Coronary artery (tissue), 2 donors: ENCODE results near the gene PLA1A.
"Not testable (repeated sequence)": the region's sequence is repeated elsewhere in the genome, so short reads cannot be mapped to it uniquely, and the experiment has no call there.

Experiments used
- DNase-seq: peaks from one replicate; pipeline ENCODE4 v3.0.0-alpha.2; 2017; ENCODE audit warnings: low spot score
- H3K27ac ChIP-seq, 2 donors: fragments of 200-600 bp; sonication (generic); one replicate each; pipeline ENCODE4 v1.5.1; 2016 to 2019
- H3K4me3 ChIP-seq: fragments of 200-600 bp; sonication (generic); 2 replicates; pipeline ENCODE4 v1.5.1; 2016; ENCODE audit warnings: mild to moderate bottlenecking, moderate library complexity
- TF ChIP-seq, protein P1 (sequence below): fragments of 200-600 bp; sonication (generic); IDR thresholded peaks from one replicate; pipeline ENCODE4 v1.5.1; 2019; ENCODE audit warnings: antibody characterized with exemption

The PLA1A gene

DNA sequence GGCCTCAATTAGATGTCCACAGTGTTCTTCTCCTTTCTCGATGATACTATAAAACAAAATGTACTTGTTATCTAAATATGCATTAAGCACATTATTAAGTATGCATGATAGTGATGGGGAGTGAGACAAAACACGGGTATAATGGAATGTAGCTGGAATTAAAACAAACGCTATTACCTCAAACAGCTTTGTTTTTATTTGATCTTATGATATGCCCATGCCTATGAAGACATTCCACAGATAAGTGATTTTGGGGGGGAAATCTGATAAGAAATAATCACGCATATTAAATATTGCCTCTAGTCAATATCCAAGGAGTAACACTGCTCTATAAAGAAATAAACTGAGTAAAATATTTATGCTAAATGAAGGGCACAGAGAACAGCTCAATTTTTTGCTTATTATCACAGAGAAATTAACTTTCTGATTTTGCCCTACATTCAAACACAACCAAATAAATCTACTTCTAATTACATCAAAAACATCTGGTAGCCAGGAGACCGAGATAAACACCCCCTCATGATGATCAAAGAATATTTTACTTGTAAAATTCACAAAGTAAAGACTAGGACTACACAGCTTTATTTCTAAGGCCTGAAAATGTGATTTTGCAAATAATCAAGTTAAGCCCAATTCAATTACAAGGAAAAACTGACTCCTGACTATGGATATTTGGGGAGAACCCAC, 77.6 kb downstream of the PLA1A start:
- peak overlapping the region in 1 of 2 donors; percentile 98 for H3K27ac ChIP-seq
- no peak for DNase-seq
- TF ChIP-seq, protein P1, sequence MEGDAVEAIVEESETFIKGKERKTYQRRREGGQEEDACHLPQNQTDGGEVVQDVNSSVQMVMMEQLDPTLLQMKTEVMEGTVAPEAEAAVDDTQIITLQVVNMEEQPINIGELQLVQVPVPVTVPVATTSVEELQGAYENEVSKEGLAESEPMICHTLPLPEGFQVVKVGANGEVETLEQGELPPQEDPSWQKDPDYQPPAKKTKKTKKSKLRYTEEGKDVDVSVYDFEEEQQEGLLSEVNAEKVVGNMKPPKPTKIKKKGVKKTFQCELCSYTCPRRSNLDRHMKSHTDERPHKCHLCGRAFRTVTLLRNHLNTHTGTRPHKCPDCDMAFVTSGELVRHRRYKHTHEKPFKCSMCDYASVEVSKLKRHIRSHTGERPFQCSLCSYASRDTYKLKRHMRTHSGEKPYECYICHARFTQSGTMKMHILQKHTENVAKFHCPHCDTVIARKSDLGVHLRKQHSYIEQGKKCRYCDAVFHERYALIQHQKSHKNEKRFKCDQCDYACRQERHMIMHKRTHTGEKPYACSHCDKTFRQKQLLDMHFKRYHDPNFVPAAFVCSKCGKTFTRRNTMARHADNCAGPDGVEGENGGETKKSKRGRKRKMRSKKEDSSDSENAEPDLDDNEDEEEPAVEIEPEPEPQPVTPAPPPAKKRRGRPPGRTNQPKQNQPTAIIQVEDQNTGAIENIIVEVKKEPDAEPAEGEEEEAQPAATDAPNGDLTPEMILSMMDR = no peak
- H3K4me3 ChIP-seq = peak overlapping the region; percentile 82

DNA sequence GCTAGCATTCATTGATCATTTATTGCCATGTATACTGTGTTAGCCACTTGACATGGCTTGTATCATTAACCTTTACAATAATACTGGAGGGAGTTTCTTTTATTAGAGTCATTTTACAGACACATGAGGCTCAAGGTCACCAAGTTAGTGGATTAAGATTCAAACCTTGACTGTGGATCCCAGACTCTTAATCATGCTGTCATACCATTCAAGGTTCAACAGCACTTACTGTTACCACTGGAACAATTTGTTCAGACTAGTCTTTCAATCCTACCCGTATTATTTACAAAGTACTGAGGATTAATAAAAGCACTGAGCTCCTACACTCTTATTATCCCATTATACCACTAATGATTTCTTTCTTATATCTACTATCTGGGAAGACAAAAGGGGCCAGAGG, 78.3 kb downstream of the PLA1A start:
- H3K27ac ChIP-seq = peak overlapping the region in 1 of 2 donors; percentile 98
- peak overlapping the region; percentile 82 for H3K4me3 ChIP-seq
- DNase-seq = no peak
- TF ChIP-seq, protein P1 = no peak

DNA sequence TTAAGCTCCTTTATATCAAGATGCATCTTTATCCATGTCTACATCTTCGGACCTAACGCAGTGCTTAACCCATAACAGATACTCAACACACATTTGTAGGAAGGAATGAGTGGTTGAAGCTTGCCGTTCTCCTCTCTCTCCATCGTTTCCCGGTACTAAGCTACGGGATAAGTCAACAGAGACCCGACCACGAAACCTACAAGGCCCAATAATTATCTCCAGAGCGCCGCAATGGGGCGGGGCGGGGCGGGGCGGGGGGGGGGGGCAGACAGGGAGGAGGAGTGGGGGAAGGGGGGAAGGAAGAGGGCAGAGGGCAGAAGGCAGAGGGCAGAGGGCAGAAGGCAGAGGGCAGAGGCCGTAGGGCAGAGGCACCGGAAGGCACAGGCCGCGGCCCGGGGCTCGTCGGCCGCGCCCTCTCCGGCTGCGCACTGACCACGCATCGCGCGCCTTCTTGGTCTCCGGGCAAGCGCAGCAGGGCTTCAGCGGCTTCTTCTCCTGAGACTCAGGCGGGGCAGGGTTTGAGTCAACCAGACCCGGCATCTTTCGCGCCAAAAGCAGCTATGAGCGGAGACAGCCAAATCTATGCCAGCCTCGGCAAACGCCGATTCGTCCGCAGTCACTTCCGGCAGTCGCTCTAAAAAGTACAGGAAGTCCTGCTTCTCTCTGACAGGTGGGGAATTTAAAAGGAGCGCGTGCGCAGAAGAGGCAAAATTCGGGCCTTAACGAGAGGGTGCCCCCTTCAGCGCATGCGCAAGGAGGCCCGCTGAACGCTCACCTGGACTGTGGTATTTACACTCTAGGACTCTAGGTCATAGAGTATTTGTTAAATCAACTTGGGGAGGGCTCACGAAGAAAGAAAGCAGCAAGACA, 79.3 kb downstream of the PLA1A start, which contains the start of gene COX17:
Gene COX17, minus strand, starts transcription at position 636 of the 870 bp plus-strand sequence. Its CDS starts 96 bp downstream, at position 540.
- H3K27ac ChIP-seq = peak within 1 kb of the TSS; percentile 90 to 98
- DNase-seq = peak; percentile 95
- peak within 1 kb of the TSS; percentile 82 for H3K4me3 ChIP-seq
- TF ChIP-seq, protein P1 = no peak

DNA sequence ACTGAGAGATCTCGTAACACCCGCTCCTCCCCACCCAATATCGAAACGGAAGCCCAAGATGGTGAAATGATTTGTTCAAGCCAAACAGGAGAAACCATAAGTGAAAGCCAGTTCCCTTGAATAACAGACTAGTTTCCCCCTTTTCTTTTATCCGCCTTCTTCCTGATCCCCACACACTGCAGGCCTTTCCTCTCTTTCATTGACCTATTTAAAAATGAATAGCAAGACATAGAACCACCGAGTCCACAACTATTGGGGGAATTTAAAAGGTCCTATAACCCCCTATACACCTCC, 79.9 kb downstream of the PLA1A start:
- Histone ChIP-seq H3K4me3 (peak overlapping the region; percentile 82), H3K27ac (peak overlapping the region; percentile 90 to 98)
- TF ChIP-seq, protein P1 = no peak
- DNase-seq = no peak

DNA sequence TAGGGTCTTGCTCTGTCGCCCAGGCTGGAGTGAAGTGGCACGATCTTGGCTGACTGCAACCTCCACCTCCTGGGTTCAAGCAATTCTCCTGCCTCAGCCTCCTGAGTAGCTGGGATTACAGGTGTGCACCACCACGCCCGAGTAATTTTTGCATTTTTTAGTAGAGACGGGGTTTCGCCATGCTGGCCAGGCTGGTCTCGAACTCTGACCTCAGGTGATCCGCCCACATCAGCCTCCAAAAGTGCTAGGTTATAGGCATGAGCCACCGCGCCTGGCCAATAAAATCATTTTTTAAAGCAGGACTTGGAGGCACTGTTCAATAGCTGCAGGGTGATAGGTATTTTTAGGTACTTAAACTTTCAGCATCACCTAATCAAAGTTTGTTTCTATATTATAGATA, 80.5 kb downstream of the PLA1A start:
- H3K27ac ChIP-seq, H3K4me3 ChIP-seq, DNase-seq: not testable (repeated sequence)
